HG02610 (cell line): Measurements from ENCODE around the gene NFAM1.

Experiments
- ATAC-seq: cut with Tn5 transposase; IDR thresholded peaks from one replicate; pipeline ENCODE4 v1.9.1; 2021; ENCODE audit warnings: mild to moderate bottlenecking, moderate library complexity; ENCODE audit not compliant: unreplicated experiment

The NFAM1 gene

DNA sequence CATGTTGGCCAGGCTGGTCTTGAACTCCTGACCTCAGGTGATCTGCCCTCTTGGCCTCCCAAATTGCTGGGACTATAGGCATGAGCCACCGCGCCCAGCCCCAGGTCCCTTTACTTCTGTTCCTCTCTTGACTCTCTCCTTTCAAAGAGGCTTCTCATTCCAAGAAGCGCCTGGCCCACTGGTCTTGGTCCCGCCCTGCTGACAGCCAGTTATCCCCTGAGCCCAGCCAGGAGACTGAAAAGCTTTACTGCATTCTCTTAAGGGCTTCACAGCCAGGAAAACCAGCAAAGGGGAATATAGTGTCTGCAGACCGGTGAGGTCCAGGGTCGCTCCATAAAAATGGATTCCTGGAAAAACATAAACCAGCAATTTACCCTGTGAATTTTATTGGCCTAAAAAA, 68.3 kb downstream of the NFAM1 start:
- ATAC-seq, result no peak

- no peak for ATAC-seq
Observed at GRCh38 chr22:42361523-42361922, 70.7 kb downstream of the NFAM1 start.

GRCh38 chr22:42360348-42360747, 71.9 kb downstream of the NFAM1 start:
- no peak for ATAC-seq

GRCh38 chr22:42358643-42359558, 73.3 kb downstream of the NFAM1 start:
- no peak for ATAC-seq

DNA sequence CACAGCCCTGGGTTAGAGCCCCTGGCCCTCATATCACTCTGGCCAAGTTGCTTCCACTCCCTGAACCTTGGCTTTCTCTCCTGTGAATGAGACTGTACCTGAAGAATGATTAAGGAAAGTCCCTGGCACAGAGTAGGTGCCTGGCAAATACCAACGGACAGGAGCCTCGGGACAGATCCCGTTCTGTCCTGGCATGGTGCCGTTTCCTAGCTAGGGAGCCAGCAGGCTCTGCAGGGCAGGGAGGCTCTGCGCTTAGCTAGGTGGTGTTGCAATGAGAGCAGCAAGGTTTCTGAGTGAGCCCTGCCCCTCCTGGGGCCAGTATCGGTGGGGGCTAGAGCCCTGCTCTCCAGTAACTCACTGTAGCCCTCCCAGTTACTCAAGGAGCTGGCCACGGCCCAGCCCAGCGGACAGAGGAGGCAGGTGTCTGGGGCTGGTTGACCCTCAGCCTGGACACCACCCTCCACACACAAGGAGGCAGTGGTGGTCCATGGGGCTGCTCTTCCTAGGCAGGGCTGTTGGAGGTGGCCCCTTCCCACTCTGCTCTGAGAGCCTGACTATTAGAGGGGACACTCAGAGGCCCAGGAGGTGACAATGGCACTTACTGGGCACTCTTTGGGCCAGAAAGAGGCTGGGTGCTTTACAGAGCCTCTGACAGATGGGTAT, 74.4 kb downstream of the NFAM1 start:
- no peak for ATAC-seq

GRCh38 chr22:42357221-42357620, 75.0 kb downstream of the NFAM1 start:
- ATAC-seq, result no peak

- no peak for ATAC-seq
Observed at GRCh38 chr22:42356533-42356932, 75.7 kb downstream of the NFAM1 start.

DNA sequence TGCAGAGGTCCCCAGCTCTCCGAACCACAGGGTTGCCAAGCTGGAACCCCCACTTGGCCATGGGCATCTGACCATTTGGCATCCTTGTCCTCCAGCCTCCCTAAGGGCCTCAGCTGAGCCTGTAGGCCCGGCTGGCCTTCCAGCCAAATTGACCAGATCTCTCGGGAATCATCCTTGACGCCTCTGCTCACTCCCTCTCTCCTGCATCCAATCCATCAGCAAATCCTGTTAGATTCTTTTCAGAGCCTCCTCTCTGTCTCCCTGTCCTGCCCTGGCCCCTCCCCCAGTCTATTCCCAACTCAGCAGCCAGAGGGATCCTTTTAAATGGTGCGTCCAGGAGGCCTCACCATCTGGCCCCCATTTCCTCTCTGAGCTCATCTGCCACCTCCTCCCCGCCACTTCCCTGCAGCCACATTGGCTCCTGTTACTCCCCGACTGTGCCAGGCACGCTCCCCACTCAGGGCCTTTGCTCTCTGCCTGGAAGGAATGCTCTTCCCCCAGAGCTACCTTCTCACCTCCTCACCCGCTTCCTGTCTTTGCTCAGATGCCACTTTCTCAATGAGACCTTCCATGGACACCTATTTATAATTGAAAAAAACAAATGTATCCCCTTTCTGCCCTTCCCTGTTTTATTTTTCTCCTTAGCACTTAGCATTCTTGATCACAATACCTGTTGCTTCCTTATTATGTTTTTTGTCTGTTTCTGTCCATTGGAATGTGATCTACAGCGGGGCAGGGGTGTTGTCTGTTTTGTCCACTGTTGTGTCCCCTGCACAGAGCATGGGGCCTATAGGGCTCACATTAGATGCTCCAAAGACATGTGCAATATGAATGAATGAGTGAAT, 78.1 kb downstream of the NFAM1 start:
- ATAC-seq, result no peak

DNA sequence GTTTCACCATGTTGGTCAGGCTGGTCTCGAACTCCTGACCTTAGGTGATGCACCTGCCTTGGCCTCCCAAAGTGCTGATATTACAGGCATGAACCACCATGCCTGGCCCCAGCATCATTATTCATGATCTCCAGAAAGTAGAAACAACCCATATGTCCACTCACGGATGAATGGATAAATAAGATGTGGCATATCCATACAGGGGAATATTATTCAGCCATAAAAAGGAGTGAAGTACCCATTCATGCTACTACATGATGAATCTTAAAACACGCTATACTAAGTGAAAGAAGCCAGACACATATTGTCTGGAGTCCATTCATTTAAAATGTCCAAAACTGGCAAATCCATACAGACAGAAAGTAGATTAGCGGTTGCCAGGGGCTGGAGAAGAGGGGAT, 81.8 kb downstream of the NFAM1 start:
- ATAC-seq, result no peak

DNA sequence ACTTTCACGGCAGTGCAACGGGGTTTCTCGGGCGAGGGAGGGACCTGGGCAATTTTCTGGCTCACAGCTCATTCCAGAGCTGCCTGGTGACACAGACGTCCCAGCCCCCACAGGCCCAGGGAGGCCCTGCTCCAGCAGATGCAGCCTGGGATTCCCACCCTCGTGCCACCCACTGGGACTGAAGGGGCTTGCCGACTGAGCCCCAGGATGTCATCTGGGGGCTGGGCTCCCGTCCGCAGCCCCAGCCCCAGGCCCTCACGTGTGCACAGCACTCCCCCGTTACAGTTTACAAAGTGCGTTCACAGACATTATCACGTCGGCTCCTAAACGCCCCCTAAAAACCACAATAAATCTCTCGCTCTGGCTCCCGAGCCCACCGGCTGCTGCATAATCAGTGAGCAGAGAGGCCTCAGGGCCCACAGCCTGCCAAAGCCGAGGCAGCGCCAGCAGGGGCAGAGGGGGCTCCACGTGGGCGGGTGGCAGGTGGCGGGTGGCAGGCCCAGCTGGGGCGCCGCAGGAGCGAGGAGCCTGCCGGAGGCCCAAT, 84.8 kb downstream of the NFAM1 start:
- ATAC-seq, result no peak

- ATAC-seq, result no peak
Observed at GRCh38 chr22:42346722-42347121, 85.5 kb downstream of the NFAM1 start.

- no peak for ATAC-seq
Observed at GRCh38 chr22:42345458-42345857, 86.7 kb downstream of the NFAM1 start.

DNA sequence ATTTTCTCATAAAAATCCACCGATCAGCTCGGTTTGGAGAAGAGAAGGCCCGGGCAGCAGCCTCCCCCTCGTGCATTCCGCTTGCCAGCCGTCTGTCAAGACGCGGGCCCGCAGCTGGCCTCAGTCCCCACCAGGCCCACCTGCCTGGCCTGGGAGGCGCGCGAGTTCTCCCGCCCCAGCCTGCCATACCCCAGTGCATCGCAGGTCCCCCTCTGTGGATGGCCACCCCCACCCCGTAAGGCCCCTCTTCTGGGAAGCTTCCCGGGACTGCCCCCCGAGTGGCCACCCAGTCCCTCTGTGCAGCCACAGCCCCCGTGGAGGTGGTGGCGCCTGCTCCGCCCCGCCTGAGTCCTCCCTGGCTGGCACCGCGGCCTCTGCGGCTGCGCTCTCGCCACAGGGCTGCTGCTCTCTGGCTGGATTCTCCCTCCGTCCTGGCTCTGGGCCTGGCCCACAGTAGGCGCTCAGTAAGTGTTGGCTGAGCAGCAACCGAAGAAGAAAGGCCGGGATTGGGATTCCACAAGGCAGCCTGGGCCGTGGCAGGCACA, 87.8 kb downstream of the NFAM1 start:
- ATAC-seq, result no peak

DNA sequence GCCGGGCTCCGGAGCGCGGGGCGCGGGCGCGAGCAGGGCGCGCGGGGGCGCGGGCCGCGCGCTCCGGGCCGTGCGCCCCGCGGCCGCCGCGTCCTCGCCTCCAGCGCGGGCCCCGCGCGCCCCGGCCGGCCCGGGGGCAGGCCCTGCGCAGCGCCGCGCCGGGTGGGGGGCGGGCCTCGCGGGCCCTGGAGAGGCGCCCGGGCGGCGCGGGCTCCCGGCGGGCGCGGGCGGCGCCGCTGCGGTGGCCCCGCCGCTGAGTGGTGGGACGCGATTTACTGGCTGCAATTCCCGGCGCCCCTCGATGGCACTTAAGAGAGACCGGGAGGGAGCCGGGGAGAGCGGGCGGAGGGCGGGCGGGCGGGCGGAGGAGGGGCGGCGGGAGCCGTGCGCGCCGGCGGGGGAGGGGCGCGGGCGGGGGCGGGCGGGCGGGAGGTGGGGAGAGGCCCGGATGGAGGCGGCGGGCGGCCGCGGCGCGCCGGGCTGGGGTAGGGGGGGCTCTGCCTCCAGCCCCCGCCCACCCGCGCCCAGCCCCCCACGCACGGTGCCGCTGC, 88.6 kb downstream of the NFAM1 start:
- ATAC-seq, result no peak

- ATAC-seq, result no peak
Observed at GRCh38 chr22:42343121-42343454, 89.1 kb downstream of the NFAM1 start.

DNA sequence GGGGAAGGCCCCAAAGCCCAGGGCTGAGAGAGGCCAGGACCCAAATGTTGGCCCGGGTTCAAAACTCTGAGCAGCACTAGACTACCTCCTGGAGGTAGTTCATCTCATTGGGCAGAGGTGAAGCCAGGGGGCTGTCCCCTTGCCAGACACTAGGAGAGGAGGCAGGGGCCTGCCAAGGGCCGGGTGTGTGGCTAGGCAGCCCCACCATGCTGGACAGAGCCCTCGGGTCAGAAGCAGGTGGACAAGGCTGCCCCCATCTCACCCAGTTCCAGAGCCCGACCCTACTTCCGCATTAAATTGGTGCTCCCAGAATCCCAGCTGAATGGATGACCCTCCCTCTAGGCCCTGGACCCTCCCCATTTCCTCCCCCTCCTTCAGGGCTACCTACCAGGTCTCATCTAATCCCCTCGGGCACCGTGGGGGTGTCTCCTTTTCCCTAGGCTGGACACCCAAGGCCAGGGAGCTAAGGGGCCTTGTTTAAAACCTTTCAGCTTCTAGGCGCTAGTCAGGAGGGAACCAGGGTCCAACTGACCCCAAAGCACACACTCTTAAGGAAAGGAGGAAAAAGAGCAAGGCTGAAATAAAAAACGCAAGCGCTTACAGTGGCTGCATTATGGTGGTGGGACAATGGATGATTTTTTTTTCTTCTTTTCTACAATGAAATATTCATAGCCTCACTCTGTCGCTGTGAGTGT, 89.6 kb downstream of the NFAM1 start:
- no peak for ATAC-seq

DNA sequence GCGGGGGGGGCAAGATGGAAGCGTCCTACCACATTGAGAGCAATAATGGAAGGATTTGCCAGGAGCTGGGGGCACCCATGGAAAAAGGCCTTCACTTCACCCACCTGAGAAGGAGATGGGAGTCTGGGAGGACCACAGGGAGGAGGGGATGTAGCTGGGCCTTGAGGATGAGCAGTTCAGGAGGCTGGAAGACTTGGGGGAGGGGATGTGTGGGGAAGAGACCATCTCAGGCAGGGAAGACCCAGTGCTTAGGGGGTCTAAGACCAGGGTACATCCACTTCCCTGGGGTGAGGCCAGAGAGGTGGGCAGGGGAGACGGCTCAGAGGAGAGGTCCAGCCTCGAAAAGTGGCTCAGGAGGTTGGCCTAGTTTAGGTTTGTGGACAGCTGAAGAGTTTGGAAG, 90.4 kb downstream of the NFAM1 start:
- no peak for ATAC-seq

GRCh38 chr22:42340829-42341383, 91.3 kb downstream of the NFAM1 start:
- ATAC-seq, result no peak

DNA sequence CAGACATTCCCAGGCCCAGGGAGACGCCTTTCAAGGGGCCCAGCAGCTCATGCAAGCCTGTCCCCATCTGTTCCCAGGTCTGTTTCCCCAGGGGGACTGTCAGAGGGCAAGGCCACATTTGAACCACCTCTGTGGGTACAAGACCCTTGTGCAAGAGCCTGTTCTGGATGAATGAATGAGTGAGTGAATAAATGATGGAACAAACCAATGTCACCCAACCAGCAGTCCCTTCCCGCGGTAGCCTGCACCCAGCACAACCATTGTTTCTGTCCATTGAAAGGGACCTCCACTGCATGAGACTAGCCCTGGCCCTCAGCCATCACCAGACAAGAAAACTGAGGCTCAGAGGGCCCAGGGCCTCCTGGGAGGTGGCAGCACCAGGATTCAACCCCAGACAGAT, 92.1 kb downstream of the NFAM1 start:
- no peak for ATAC-seq

DNA sequence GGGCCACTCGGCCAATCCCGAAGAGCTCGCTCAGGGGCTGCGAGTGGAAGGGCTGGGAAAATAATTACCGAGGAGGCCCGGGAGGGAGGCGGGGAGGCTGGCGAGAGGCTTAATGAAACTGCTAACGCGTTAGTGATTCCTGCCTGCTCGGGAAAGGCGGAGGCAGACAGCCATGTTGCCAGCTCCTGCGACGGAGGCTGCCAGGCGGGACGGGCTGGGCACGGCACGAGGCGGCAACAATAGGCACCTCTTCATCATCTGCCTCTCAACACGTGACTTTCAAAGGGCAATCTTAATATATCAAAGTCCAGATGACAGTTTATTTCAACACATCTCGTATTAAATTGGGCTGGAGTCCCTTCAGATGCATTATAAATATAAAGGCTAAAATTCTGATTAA, 93.7 kb downstream of the NFAM1 start:
- no peak for ATAC-seq
